ENCODE results near the gene AP1M1.

Gene AP1M1

GRCh38 chr19:16232568-16232967 is 34.9 kb downstream of the AP1M1 start:
- TF ChIP-seq ELF4 (IDR thresholded peaks at IDR 0.05) (no peak), LEF1 (IDR thresholded peaks at IDR 0.05; ENCODE audit: borderline replicate concordance) (no peak), TARDBP (IDR thresholded peaks at IDR 0.05) (no peak), PKNOX1 (IDR thresholded peaks at IDR 0.05) (no peak), ARNT (IDR thresholded peaks at IDR 0.05) (no peak), ZNF384 (IDR thresholded peaks at IDR 0.05) (no peak), SP1 (IDR thresholded peaks at IDR 0.05) (no peak), L3MBTL2 (conservative IDR thresholded peaks at IDR 0.05) (no peak), BHLHE40 (IDR thresholded peaks at IDR 0.05; ENCODE audit: borderline replicate concordance) (no peak), NFRKB (IDR thresholded peaks at IDR 0.05) (no peak), FOXK2 (IDR thresholded peaks at IDR 0.05) (no peak), FOXM1 (IDR thresholded peaks at IDR 0.05; ENCODE audit: borderline replicate concordance) (no peak), CTBP1 (IDR thresholded peaks at IDR 0.05; ENCODE audit: borderline replicate concordance) (no peak), SUZ12 (IDR thresholded peaks at IDR 0.05) (no peak), HDGF (IDR thresholded peaks at IDR 0.05; ENCODE audit: borderline replicate concordance) (no peak), FOXA1 (IDR thresholded peaks at IDR 0.05) (no peak)
- no peak for DNase-seq (ENCODE audit: extremely low spot score)
- CTCF ChIA-PET = no interaction called here
- POLR2A ChIA-PET = no interaction called here

GRCh38 chr19:16233081-16233776 is 35.5 kb downstream of the AP1M1 start:
- TF ChIP-seq SUZ12 (IDR thresholded peaks at IDR 0.05) = no peak
- no peak for TF ChIP-seq ARNT (IDR thresholded peaks at IDR 0.05)
- no peak for TF ChIP-seq HDGF (IDR thresholded peaks at IDR 0.05; ENCODE audit: borderline replicate concordance)
- no peak for TF ChIP-seq ZNF384 (IDR thresholded peaks at IDR 0.05)
- no peak for TF ChIP-seq NFRKB (IDR thresholded peaks at IDR 0.05)
- TF ChIP-seq FOXA1 (IDR thresholded peaks at IDR 0.05) = no peak
- no peak for TF ChIP-seq PKNOX1 (IDR thresholded peaks at IDR 0.05)
- no peak for TF ChIP-seq FOXK2 (IDR thresholded peaks at IDR 0.05)
- no peak for TF ChIP-seq LEF1 (IDR thresholded peaks at IDR 0.05; ENCODE audit: borderline replicate concordance)
- no peak for TF ChIP-seq L3MBTL2 (conservative IDR thresholded peaks at IDR 0.05)
- no peak for TF ChIP-seq TARDBP (IDR thresholded peaks at IDR 0.05)
- POLR2A ChIA-PET = no interaction called here
- CTCF ChIA-PET = no interaction called here
- DNase-seq (ENCODE audit: extremely low spot score) = no peak

GRCh38 chr19:16233836-16234551 is 36.3 kb downstream of the AP1M1 start:
- no peak for TF ChIP-seq NFRKB (IDR thresholded peaks at IDR 0.05)
- no peak for TF ChIP-seq CTBP1 (IDR thresholded peaks at IDR 0.05; ENCODE audit: borderline replicate concordance)
- TF ChIP-seq FOXM1 (IDR thresholded peaks at IDR 0.05; ENCODE audit: borderline replicate concordance) = no peak
- no peak for TF ChIP-seq L3MBTL2 (conservative IDR thresholded peaks at IDR 0.05)
- TF ChIP-seq SP1 (IDR thresholded peaks at IDR 0.05) = no peak
- no peak for TF ChIP-seq BHLHE40 (IDR thresholded peaks at IDR 0.05; ENCODE audit: borderline replicate concordance)
- TF ChIP-seq HDGF (IDR thresholded peaks at IDR 0.05; ENCODE audit: borderline replicate concordance) = no peak
- no peak for TF ChIP-seq ZNF384 (IDR thresholded peaks at IDR 0.05)
- no peak for TF ChIP-seq ELF4 (IDR thresholded peaks at IDR 0.05)
- no peak for TF ChIP-seq FOXA1 (IDR thresholded peaks at IDR 0.05)
- no peak for TF ChIP-seq PKNOX1 (IDR thresholded peaks at IDR 0.05)
- TF ChIP-seq SUZ12 (IDR thresholded peaks at IDR 0.05) = no peak
- ChIA-PET POLR2A (no interaction called here), CTCF (no interaction called here)
- DNase-seq (ENCODE audit: extremely low spot score) = no peak

GRCh38 chr19:16234552-16235445 is 37.1 kb downstream of the AP1M1 start:
- TF ChIP-seq HDGF (IDR thresholded peaks at IDR 0.05; ENCODE audit: borderline replicate concordance) = no peak
- TF ChIP-seq SP1 (IDR thresholded peaks at IDR 0.05) = no peak
- TF ChIP-seq FOXA1 (IDR thresholded peaks at IDR 0.05) = no peak
- TF ChIP-seq FOXM1 (IDR thresholded peaks at IDR 0.05; ENCODE audit: borderline replicate concordance) = no peak
- POLR2A ChIA-PET = no interaction called here
- CTCF ChIA-PET = no interaction called here
- DNase-seq (ENCODE audit: extremely low spot score) = no peak

- ChIA-PET POLR2A (no interaction called here), CTCF (no interaction called here)
- DNase-seq (ENCODE audit: extremely low spot score) = no peak
- TF ChIP-seq HDGF (IDR thresholded peaks at IDR 0.05; ENCODE audit: borderline replicate concordance) (no peak), L3MBTL2 (conservative IDR thresholded peaks at IDR 0.05) (no peak), FOXA1 (IDR thresholded peaks at IDR 0.05) (no peak), CTBP1 (IDR thresholded peaks at IDR 0.05; ENCODE audit: borderline replicate concordance) (no peak), FOXK2 (IDR thresholded peaks at IDR 0.05) (no peak), ELF4 (IDR thresholded peaks at IDR 0.05) (no peak), BHLHE40 (IDR thresholded peaks at IDR 0.05; ENCODE audit: borderline replicate concordance) (no peak), SP1 (IDR thresholded peaks at IDR 0.05) (no peak), SUZ12 (IDR thresholded peaks at IDR 0.05) (no peak), ARNT (IDR thresholded peaks at IDR 0.05) (no peak)
Observed at GRCh38 chr19:16235811-16236652, 38.3 kb downstream of the AP1M1 start.
